Ectodermal cell (in vitro differentiated cells): ENCODE measurements around the gene ZNF512B.
A peak's percentile ranks its signal among the peaks of the same experiment; 100 is the strongest.

Experiments used
- H3K27ac ChIP-seq: 2 replicates; pipeline ENCODE4 v1.7.0; 2013; ENCODE audit warnings: mild to moderate bottlenecking, low read depth, low read length; ENCODE audit not compliant: insufficient read depth, poor library complexity, severe bottlenecking
- H3K27me3 ChIP-seq: 2 replicates; pipeline ENCODE4 v1.7.0; 2013; ENCODE audit warnings: mild to moderate bottlenecking, low read length; ENCODE audit not compliant: insufficient read depth, control insufficient read depth, poor library complexity, severe bottlenecking
- H3K36me3 ChIP-seq: one replicate; pipeline ENCODE4 v1.7.0; 2013; ENCODE audit warnings: low read length; ENCODE audit not compliant: control insufficient read depth, insufficient read depth
- H3K4me1 ChIP-seq: one replicate; pipeline ENCODE4 v1.7.0; 2013; ENCODE audit warnings: low read length; ENCODE audit not compliant: control insufficient read depth, insufficient read depth
- H3K4me3 ChIP-seq: 2 replicates; pipeline ENCODE4 v1.7.0; 2013; ENCODE audit warnings: low read depth, low read length, control low read depth; ENCODE audit not compliant: insufficient read depth
- H3K9me3 ChIP-seq: 2 replicates; pipeline ENCODE4 v1.7.0; 2013; ENCODE audit warnings: mild to moderate bottlenecking, low read length, moderate library complexity; ENCODE audit not compliant: control insufficient read depth
- WGBS, 2 experiments: methylation state at CpG; one replicate each; pipeline ENCODE4 v1.1.7; 2013; ENCODE audit warnings: missing lambda C conversion rate in 2 of 2; 5-methylcytosine and 5-hydroxymethylcytosine counted together

ZNF512B gene

DNA sequence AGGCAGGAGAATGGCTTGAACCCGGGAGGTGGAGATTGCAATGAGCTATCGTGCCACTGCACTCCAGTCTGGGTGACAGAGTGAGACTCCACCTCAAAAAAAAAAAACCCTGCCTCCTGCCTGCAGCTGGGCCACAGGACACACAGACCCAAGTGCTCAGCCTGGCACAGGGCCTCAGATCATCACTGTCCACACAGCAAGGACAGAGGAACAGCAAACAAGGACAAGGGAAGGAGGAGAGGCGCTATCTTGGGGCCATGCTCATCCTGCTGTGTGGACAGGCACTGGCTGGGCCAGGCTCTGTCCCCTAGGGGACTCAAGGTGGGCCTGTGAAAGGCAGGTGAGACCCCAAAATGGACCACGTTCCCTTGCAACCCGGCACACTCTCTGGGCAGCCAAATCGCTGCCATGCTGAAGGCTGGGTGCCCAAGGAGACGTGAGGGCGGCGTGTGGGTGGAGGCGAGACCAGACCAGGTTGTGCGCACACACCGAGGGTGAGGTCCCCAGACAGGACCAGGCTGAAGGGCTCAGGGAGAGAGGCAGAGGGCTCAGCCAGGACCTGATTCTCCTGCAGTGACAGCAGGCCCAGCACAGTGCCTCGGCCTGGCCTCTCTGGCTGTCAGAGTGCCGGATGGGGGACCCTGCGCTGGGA lies 22.6 kb downstream of the ZNF512B start:
- Histone ChIP-seq H3K4me1 (peaks cover 20% of the 10 kb centered on the region), H3K36me3 (peaks cover 6% of the 10 kb centered on the region), H3K27ac (no peak overlapping the region), H3K9me3 (no peaks in the 10 kb centered on the region), H3K4me3 (no peak overlapping the region), H3K27me3 (no peaks in the 10 kb centered on the region)
- 92 to 94% methylated on average over 15 of the region's 15 CpGs for WGBS, 2 experiments

DNA sequence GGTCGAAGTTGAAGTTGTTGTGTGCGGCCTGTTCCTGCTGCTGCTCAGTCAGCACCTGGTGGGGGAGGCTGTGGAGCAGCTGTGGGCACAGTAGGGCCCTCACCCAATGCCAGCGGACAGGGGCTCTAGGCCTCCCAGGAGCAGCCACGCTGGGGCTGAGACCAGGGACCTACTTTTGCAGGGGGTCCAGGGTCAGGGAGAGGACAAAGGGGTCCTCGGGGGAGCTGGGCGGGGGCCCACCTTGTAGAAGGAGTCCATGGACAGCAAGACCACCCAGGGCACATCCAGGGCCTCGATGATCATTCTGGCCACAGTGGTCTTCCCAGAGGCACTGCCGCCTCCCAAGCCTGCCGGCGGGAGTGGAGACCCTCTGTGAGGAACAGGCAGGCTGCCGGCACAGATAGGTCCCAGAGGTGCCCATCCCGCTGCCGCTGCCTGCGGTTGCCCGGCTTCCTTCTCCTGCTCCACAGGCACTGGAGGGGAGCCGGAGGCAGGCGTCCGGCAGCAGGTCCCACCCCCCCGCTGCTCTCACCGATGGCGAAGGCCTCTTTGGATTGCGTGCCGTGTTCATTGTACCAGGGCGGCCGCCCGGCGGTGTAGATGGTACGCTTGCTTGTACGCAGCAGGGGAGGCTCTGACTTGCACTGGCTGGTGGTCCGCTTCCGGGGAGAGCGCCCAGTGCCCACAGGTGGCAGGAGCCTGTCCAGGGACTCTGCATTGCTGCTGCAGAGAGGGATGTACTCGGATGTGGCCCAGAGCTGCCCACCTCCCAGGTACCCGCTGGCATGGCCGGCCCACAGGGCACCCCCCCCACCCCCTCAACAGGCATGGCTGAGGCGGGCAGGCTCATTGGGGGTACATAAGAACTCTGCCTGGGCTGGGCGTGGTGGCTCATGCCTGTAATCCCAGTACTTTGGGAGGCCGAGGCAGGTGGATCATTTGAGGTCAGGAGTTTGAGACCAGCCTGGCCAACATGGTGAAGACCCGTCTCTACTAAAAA lies 23.5 kb downstream of the ZNF512B start:
- H3K9me3 ChIP-seq: no peaks in the 10 kb centered on the region
- no peak overlapping the region for H3K4me3 ChIP-seq
- peaks cover 6% of the 10 kb centered on the region for H3K36me3 ChIP-seq
- no peaks in the 10 kb centered on the region for H3K27me3 ChIP-seq
- peaks cover 17% of the 10 kb centered on the region for H3K4me1 ChIP-seq
- 94 to 95% methylated on average over 39 of the region's 39 CpGs for WGBS, 2 experiments
- H3K27ac ChIP-seq: no peak overlapping the region

DNA sequence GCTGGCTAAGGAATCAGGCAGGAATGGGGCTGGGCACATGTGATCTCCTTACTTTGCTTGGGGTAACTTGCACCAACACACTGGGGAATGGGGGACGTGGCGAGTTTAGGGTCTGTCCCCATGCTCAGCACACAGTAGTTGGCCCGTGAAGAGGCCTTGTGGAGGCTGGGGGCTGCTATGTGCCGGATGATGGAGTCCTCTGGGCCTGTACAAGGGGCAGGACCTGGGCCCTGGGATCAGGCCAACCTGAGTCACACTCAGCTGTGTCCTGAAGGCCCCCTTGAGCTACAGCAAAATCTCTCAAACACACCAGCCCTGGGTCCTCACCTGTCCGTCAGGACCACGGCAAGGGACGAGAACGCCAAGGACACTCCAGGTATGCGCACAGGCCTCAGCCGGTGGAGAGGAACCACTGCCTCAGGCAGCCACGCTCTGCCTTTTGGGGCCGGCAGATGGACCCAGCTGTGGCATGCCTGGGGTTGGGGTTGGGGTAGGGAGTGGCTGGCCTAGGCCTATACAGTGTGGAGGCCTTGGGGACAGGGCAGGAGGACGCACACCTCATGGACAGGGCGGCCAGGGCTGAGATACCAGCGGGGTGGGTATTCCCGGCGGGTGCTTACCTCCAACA lies 24.6 kb downstream of the ZNF512B start:
- no peak overlapping the region for H3K27ac ChIP-seq
- H3K36me3 ChIP-seq: peaks cover 6% of the 10 kb centered on the region
- H3K4me3 ChIP-seq: no peak overlapping the region
- 94% methylated on average over 17 of the region's 17 CpGs for WGBS, 2 experiments
- no peaks in the 10 kb centered on the region for H3K27me3 ChIP-seq
- no peaks in the 10 kb centered on the region for H3K9me3 ChIP-seq
- peaks cover 16% of the 10 kb centered on the region for H3K4me1 ChIP-seq

DNA sequence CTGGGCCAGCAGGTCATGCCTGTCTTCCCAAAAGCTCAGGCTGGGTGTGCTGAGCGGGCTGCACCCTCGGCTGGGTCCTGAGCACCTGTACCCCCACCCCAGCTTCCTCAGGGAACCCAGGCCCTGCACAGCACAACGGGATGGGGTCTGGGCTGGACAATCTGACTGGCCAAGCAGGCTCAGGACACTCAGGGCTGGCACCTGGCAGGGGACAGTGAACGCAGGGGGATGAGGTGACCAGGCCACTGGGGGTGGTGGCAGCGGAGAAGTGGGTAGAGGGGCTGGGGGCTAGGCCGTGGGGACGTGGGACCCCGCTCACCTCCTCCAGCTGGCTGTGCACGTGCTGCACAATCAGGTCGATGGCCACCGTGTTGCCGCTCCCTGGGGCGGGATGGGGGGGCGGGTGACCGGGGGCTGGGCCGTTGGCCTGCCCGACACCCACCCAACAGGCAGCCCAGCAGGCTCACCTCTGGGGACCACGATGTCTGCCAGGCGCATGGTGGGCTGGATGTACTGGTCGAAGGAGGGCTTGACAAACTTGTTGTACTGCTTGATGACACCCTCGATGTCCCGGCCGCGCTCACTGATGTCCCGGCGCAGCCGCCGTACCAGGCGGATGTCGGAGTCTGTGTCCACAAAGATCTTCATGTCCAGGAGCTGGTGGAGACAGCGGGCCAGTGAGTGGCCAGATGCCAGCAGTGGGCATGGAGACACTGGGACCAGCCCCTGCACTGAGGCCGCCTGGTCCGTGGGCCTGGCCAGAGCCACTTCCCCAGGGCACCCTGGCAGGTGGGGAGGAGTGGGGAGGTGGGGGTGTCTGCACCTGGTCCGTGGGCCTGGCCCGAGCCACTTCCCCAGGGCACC lies 25.4 kb downstream of the ZNF512B start:
- Histone ChIP-seq H3K9me3 (no peaks in the 10 kb centered on the region), H3K36me3 (peaks cover 6% of the 10 kb centered on the region), H3K4me1 (peaks cover 8% of the 10 kb centered on the region), H3K4me3 (no peak overlapping the region), H3K27me3 (no peaks in the 10 kb centered on the region), H3K27ac (no peak overlapping the region)
- 96% methylated on average over 35 of the region's 35 CpGs for WGBS, 2 experiments

DNA sequence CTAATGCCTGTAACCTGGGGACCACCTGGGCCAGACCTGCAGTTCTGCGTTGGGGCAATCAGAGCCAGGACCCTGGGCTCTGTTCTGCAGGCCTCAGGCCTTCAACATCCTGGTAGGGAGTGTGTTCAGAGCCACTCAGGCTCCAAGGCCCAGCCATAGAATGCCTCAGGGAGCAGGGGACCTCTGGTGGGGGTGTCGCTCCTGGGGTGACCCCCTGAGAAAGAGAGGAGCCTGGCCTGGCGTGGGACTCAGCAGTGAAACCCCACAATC lies 26.0 kb downstream of the ZNF512B start:
- Histone ChIP-seq H3K4me3 (no peak overlapping the region), H3K27ac (no peak overlapping the region), H3K36me3 (peaks cover 11% of the 10 kb centered on the region), H3K27me3 (no peaks in the 10 kb centered on the region), H3K4me1 (peaks cover 3% of the 10 kb centered on the region), H3K9me3 (no peaks in the 10 kb centered on the region)
- WGBS, 2 experiments: 95 to 96% methylated on average over 3 of the region's 3 CpGs

DNA sequence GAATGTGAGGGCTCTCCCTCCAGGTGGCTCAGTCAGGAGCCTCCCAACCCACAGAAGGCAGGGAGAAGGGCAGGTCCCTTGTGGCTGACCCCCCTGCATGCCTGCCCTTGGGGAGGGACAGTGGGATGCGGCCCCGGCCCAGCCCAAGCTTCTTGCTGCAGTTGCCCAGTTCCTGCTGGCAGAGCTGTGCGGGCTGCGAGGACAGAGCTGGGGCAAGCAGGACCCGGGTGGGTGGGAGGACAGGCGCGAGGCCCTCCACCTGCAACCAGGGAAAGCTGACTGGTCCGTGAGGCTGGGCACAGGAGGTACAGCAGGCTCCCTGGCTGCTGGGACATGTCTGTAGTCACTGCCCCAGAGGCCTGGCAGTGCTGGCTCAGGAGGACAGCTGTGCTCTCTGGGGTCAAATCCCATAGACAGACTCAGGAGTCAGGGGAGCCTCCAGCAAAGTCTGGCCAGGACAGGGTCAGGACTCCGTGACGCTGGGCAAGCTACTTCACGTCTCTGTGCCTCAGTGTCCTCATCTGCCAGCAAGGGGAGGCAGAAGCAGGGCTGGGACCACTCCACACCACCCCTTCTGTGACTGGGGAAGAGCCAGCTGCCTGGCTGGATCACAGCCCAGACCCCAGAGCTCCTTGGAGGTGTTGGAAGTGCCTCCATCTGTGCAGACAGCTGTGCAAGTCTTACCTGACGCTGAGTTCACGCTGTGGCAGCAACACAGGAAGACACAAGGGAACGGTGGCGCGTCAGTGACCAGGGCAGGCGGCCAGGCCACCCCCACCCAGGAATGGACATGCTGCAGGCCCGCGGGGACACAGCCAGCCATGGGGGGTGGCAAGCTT lies 26.5 kb downstream of the ZNF512B start:
- H3K4me3 ChIP-seq: no peak overlapping the region
- no peaks in the 10 kb centered on the region for H3K27me3 ChIP-seq
- H3K9me3 ChIP-seq: no peaks in the 10 kb centered on the region
- H3K4me1 ChIP-seq: no peaks in the 10 kb centered on the region
- no peak overlapping the region for H3K27ac ChIP-seq
- peaks cover 13% of the 10 kb centered on the region for H3K36me3 ChIP-seq
- 96% methylated on average over 19 of the region's 19 CpGs for WGBS, 2 experiments

DNA sequence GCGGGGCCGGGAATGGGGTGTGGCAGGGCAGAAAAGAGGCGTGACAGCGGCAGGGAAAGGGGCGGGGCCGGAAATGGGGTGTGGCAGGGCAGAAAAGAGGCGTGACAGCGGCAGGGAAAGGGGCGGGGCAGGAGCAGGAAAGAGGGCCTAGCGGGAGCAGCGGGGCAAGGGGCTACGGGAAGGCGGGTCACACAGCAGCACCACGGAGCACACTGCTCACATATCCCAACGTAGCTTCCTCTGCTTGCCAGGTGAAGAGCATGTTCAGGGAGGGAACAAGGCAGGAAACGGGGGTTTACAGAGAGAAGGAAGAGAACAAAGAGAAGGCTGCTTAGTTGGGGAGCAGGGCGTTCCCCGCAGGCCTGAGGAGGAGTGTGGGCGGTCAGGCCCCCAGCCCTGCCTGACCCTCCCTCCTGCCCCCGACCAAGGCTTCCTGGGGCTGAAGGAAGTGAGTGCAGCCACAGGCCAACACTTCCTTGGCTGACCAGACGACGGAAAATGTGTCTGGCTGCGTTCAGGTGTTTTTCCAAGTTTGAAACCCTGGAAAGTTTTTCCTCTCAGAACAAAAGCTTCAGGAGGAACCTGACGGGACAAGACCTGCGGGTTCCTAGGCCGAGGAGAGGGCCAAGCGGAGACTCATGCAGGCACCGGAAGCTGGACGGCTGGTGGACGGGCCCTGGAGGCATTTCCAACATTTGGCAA lies 27.3 kb downstream of the ZNF512B start:
- WGBS, 2 experiments: 62 to 63% methylated on average over 30 of the region's 30 CpGs
- Histone ChIP-seq H3K9me3 (no peaks in the 10 kb centered on the region), H3K36me3 (peaks cover 13% of the 10 kb centered on the region), H3K4me3 (no peak overlapping the region), H3K4me1 (no peaks in the 10 kb centered on the region), H3K27ac (peak overlapping the region; percentile 60), H3K27me3 (no peaks in the 10 kb centered on the region)

DNA sequence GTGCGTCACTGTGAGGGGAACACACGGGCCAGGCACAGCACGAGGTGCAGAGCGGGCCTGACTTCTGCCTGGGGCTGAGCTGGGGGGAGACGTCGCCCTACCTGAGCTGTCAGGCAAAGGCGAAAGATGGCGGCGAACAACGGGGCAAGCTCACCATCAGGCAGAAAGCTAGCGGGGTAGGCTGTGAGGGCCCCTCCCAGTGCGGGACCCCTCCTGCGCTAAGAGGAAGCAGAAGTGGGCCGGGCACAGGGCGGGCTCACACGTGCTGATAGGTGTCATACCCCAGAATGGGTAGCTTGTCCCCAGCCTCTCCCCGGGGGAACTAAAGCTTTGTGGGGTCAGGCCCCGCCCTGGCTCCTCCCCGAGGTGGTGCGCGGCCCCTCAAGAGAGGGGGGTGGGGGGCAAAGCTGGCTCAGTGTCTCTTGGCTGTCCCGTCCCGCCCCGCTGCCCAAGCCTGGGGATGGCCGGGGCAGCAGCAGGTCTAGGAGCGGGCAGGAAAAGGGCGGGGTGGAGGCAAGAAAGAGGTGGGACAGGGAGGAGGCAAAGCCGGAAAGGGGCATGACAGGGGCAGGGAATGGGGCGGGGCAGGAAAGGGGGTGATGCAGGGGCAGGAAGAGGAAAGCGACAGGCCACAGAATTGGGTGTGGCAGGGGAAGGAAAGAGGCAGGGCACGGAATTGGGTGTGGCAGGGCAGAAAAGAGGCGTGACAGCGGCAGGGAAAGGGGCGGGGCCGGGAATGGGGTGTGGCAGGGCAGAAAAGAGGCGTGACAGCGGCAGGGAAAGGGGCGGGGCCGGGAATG lies 28.2 kb downstream of the ZNF512B start:
- 89% methylated on average over 31 to 32 of the region's 39 CpGs for WGBS, 2 experiments
- Histone ChIP-seq H3K9me3 (no peaks in the 10 kb centered on the region), H3K4me1 (no peaks in the 10 kb centered on the region), H3K27me3 (no peaks in the 10 kb centered on the region), H3K4me3 (no peak overlapping the region), H3K36me3 (peaks cover 13% of the 10 kb centered on the region), H3K27ac (peak overlapping the region; percentile 16)
